Neural cell (in vitro differentiated cells): ENCODE data around the gene NME9. TPM values are rescaled to one million over a fixed set of nuclear protein-coding genes. Genes with fewer than 3 reads are reported as not detected.

Experiments used
- H2AFZ ChIP-seq: fragments of 200-600, 300-800 bp; sonication (generic), shearing (Covaris generic); 2 replicates; pipeline ENCODE4 v1.6.0; 2014; ENCODE audit warnings: low read depth, mild to moderate bottlenecking, antibody characterized with exemption, low read length, moderate library complexity
- H3F3A ChIP-seq: fragments of 200-600 bp; shearing (Covaris generic); 2 replicates; pipeline ENCODE4 v1.6.1; 2016; ENCODE audit warnings: mild to moderate bottlenecking, moderate library complexity, mixed read lengths, antibody characterized with exemption, low read length; ENCODE audit not compliant: insufficient read depth, poor library complexity, severe bottlenecking
- H3K27ac ChIP-seq: fragments of 200-600, 300-800 bp; sonication (generic), shearing (Covaris generic); 2 replicates; pipeline ENCODE4 v1.5.1; 2014; ENCODE audit warnings: mild to moderate bottlenecking, low read length, moderate library complexity
- H3K27me3 ChIP-seq: fragments of 300-800, 200-600 bp; sonication (generic), shearing (Covaris generic); 2 replicates; pipeline ENCODE4 v1.6.0; 2014; ENCODE audit warnings: mild to moderate bottlenecking, low read depth, low read length, moderate library complexity; ENCODE audit not compliant: insufficient read depth
- H3K36me3 ChIP-seq: fragments of 300-800, 200-600 bp; sonication (generic), shearing (Covaris generic); 2 replicates; pipeline ENCODE4 v1.5.1; 2014; ENCODE audit warnings: mild to moderate bottlenecking, antibody characterized with exemption, low read length, moderate library complexity; ENCODE audit not compliant: insufficient read depth
- H3K4me2 ChIP-seq: fragments of 300-800, 200-600 bp; sonication (generic), shearing (Covaris generic); 2 replicates; pipeline ENCODE4 v1.6.0; 2014; ENCODE audit warnings: mild to moderate bottlenecking, low read length
- H3K4me3 ChIP-seq: fragments of 300-800, 200-600 bp; sonication (generic), shearing (Covaris generic); 2 replicates; pipeline ENCODE4 v1.5.1; 2014; ENCODE audit warnings: mild to moderate bottlenecking, low read length, moderate library complexity
- H3K79me2 ChIP-seq: fragments of 200-600 bp; shearing (Covaris generic); replicated peaks from 2 replicates; pipeline ENCODE4 v1.6.0; 2014; ENCODE audit warnings: mild to moderate bottlenecking, low read length, moderate library complexity; ENCODE audit not compliant: insufficient read depth
- H3K9ac ChIP-seq: fragments of 300-800, 200-600 bp; sonication (generic), shearing (Covaris generic); 2 replicates; pipeline ENCODE4 v1.6.1; 2016; ENCODE audit warnings: mild to moderate bottlenecking, low read length, mixed read lengths
- H3K9me2 ChIP-seq: fragments of 200-600 bp; shearing (Covaris generic); 2 replicates; pipeline ENCODE4 v1.6.1; 2016; ENCODE audit warnings: mild to moderate bottlenecking, low read length, mixed read lengths; ENCODE audit not compliant: insufficient read depth
- H3K9me3 ChIP-seq: fragments of 200-600, 300-800 bp; sonication (generic), shearing (Covaris generic); 2 replicates; pipeline ENCODE4 v1.6.1; 2016; ENCODE audit warnings: mild to moderate bottlenecking, mixed run types, low read length, moderate library complexity, mixed read lengths
- H4K20me1 ChIP-seq: fragments of 200-600 bp; shearing (Covaris generic); 2 replicates; pipeline ENCODE4 v1.6.1; 2016; ENCODE audit warnings: mild to moderate bottlenecking, mixed run types; ENCODE audit not compliant: insufficient read depth
- EP300 ChIP-seq: fragments of 450-650 bp; conservative IDR thresholded peaks from 2 replicates; pipeline ENCODE4 v1.6.1; 2014; ENCODE audit warnings: antibody characterized with exemption, mild to moderate bottlenecking, moderate library complexity; ENCODE audit not compliant: poor library complexity, severe bottlenecking
- EZH2 ChIP-seq: fragments of 200-600, 300-800 bp; shearing (Covaris generic), sonication (generic); IDR thresholded peaks from 2 replicates; pipeline ENCODE4 v1.6.1; 2014; ENCODE audit warnings: antibody characterized with exemption, low read length, borderline replicate concordance, mild to moderate bottlenecking; ENCODE audit not compliant: insufficient read depth, poor library complexity, severe bottlenecking
- MXI1 ChIP-seq: fragments of 450-650 bp; conservative IDR thresholded peaks from 2 replicates; pipeline ENCODE4 v1.6.1; 2014; ENCODE audit warnings: antibody characterized with exemption, mild to moderate bottlenecking; ENCODE audit not compliant: poor library complexity, severe bottlenecking
- POLR2AphosphoS5 ChIP-seq: IDR thresholded peaks from 2 replicates; pipeline ENCODE4 v1.6.1; 2012
- RAD21 ChIP-seq: fragments of 450-650 bp; conservative IDR thresholded peaks from 2 replicates; pipeline ENCODE4 v1.6.1; 2014; ENCODE audit warnings: antibody characterized with exemption, mild to moderate bottlenecking, moderate library complexity
- SMC3 ChIP-seq: fragments of 450-650 bp; conservative IDR thresholded peaks from 2 replicates; pipeline ENCODE4 v1.6.1; 2014; ENCODE audit warnings: antibody characterized with exemption, mild to moderate bottlenecking, moderate library complexity; ENCODE audit not compliant: poor library complexity
- TAF1 ChIP-seq: IDR thresholded peaks from 2 replicates; pipeline ENCODE4 v1.6.1; 2012; ENCODE audit warnings: low read depth
- polyA plus RNA-seq: library from polyadenylated mRNA; depleted of rRNA; stranded (reverse); fragments of >200 nt; gene quantifications from 2 replicates; pipeline ENCODE4 v1.2.3, GENCODE V29; 2014
- TF ChIP-seq, protein P1 (sequence below): fragments of 450-650 bp; IDR thresholded peaks from 2 replicates; pipeline ENCODE4 v1.5.1; 2014; ENCODE audit warnings: antibody characterized with exemption, mild to moderate bottlenecking, moderate library complexity; ENCODE audit not compliant: poor library complexity, severe bottlenecking
- TF ChIP-seq, protein P2 (sequence below): IDR thresholded peaks from 2 replicates; pipeline ENCODE4 v1.6.1; 2012; ENCODE audit warnings: borderline replicate concordance

NME9 gene
- polyA plus RNA-seq, 1 donor from 2014 or later = 17.4 TPM

DNA sequence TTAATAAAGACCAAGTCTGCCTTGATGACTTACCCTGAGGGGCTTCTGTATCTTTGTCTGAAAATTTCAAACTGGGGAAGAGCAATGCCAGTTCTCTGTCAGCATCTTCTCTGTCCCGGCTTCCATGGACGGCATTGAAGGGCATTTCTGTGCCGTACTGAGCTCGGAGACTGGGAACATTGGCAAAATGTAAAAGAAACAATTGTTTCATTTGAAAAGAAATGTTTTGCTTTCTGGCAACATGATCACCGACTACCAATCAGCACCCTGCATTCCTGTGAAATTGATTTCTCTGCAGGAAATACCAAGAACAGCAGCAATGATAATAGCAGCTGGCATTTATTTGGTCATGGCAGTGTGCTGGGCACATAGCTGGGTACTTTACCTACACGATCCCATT is 26.2 kb downstream of the NME9 start:
- Histone ChIP-seq H3K36me3 (no peaks in the 10 kb centered on the region), H3F3A (no peaks in the 10 kb centered on the region), H3K9me3 (peaks cover 8% of the 10 kb centered on the region), H3K9me2 (no peaks in the 10 kb centered on the region), H2AFZ (no peak overlapping the region), H3K27me3 (no peaks in the 10 kb centered on the region), H3K27ac (no peak overlapping the region), H3K4me3 (no peak overlapping the region), H3K4me2 (no peak overlapping the region), H4K20me1 (no peaks in the 10 kb centered on the region), H3K9ac (no peak overlapping the region), H3K79me2 (no peaks in the 10 kb centered on the region)
- TF ChIP-seq POLR2AphosphoS5 (no peak), EZH2 (no peak), RAD21 (no peak), SMC3 (no peak), TAF1 (no peak), MXI1 (no peak), EP300 (no peak)
- TF ChIP-seq, protein P1, sequence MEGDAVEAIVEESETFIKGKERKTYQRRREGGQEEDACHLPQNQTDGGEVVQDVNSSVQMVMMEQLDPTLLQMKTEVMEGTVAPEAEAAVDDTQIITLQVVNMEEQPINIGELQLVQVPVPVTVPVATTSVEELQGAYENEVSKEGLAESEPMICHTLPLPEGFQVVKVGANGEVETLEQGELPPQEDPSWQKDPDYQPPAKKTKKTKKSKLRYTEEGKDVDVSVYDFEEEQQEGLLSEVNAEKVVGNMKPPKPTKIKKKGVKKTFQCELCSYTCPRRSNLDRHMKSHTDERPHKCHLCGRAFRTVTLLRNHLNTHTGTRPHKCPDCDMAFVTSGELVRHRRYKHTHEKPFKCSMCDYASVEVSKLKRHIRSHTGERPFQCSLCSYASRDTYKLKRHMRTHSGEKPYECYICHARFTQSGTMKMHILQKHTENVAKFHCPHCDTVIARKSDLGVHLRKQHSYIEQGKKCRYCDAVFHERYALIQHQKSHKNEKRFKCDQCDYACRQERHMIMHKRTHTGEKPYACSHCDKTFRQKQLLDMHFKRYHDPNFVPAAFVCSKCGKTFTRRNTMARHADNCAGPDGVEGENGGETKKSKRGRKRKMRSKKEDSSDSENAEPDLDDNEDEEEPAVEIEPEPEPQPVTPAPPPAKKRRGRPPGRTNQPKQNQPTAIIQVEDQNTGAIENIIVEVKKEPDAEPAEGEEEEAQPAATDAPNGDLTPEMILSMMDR = no peak
- TF ChIP-seq, protein P2, sequence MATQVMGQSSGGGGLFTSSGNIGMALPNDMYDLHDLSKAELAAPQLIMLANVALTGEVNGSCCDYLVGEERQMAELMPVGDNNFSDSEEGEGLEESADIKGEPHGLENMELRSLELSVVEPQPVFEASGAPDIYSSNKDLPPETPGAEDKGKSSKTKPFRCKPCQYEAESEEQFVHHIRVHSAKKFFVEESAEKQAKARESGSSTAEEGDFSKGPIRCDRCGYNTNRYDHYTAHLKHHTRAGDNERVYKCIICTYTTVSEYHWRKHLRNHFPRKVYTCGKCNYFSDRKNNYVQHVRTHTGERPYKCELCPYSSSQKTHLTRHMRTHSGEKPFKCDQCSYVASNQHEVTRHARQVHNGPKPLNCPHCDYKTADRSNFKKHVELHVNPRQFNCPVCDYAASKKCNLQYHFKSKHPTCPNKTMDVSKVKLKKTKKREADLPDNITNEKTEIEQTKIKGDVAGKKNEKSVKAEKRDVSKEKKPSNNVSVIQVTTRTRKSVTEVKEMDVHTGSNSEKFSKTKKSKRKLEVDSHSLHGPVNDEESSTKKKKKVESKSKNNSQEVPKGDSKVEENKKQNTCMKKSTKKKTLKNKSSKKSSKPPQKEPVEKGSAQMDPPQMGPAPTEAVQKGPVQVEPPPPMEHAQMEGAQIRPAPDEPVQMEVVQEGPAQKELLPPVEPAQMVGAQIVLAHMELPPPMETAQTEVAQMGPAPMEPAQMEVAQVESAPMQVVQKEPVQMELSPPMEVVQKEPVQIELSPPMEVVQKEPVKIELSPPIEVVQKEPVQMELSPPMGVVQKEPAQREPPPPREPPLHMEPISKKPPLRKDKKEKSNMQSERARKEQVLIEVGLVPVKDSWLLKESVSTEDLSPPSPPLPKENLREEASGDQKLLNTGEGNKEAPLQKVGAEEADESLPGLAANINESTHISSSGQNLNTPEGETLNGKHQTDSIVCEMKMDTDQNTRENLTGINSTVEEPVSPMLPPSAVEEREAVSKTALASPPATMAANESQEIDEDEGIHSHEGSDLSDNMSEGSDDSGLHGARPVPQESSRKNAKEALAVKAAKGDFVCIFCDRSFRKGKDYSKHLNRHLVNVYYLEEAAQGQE = no peak

DNA sequence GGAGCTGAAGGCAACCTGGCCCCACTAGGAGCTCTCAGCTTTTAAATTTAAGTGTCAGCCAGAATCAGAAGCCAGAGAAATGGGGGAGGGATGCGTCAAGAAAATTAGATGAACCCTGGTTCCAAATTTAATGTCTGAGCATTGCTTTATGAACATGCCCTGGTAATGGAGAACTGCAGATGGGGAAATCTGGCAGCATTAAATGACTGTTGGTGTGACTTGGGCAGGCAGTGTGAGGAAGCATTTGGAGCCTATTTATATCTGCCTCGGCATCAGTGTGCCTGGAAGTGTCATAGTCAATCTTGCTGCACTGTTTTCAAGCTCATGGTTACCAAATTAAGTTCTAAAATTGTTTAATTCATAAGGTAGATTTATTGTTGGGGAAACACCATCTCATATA is 29.0 kb downstream of the NME9 start:
- H3K9me2 ChIP-seq = no peaks in the 10 kb centered on the region

More for the DNA sequence above, 29.0 kb downstream of the NME9 start:
- no peak overlapping the region for H3K4me2 ChIP-seq
- H3F3A ChIP-seq = no peaks in the 10 kb centered on the region
- no peak overlapping the region for H3K9ac ChIP-seq
- H3K36me3 ChIP-seq = no peaks in the 10 kb centered on the region
- H3K4me3 ChIP-seq = no peak overlapping the region
- no peaks in the 10 kb centered on the region for H4K20me1 ChIP-seq
- TF ChIP-seq, protein P1 = no peak
- TF ChIP-seq RAD21 (no peak), POLR2AphosphoS5 (no peak), SMC3 (no peak), TAF1 (no peak), EP300 (no peak)
- TF ChIP-seq, protein P2 = no peak
- no peaks in the 10 kb centered on the region for H3K27me3 ChIP-seq
- no peaks in the 10 kb centered on the region for H3K79me2 ChIP-seq
- no peak overlapping the region for H2AFZ ChIP-seq
- H3K9me3 ChIP-seq = no peaks in the 10 kb centered on the region
- H3K27ac ChIP-seq = no peak overlapping the region
